ENCODE data around the gene UBE2I. TPM values are rescaled to one million over a fixed set of nuclear protein-coding genes. Genes with fewer than 3 reads are reported as not detected.
A peak's percentile ranks its signal among the peaks of the same experiment; 100 is the strongest.

Gene UBE2I
- total RNA-seq, 3 donors from 2014 or later, result 52.5 to 67.8 (median 62.2) TPM

DNA sequence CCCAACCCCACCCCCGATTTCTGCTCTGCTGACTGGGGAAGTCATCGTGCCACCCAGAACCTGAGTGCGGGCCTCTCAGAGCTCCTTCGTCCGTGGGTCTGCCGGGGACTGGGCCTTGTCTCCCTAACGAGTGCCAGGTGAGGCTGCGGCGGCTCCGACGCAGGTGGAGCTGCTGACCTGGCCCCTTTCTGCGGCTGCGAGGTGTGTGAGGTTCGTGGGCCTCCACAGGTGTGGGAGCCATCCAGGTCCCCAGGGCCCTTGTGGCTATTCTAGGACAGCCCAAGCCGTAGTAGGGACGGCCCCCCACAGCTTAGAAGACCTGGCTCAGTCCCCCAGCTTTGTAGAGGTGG, 3.0 kb downstream of the UBE2I start:
- Histone ChIP-seq H3K4me3 (peak overlapping the region; percentile 75 to 88 (median 78)), H3K9me3 (no peaks in the 10 kb centered on the region), H3K4me1 (peaks cover 18% of the 10 kb centered on the region in 2 donors), H3K36me3 (no peaks in the 10 kb centered on the region), H3K27ac (no peak overlapping the region), H3K27me3 (no peaks in the 10 kb centered on the region)
- TF ChIP-seq POLR2A (IDR thresholded peaks at IDR 0.05) (no peak), POLR2AphosphoS5 (IDR thresholded peaks at IDR 0.05) (no peak), CTCF (IDR thresholded peaks at IDR 0.05) (no peak)
- intact Hi-C loops (cut with DNase I; ENCODE audit: low total_unique reads), result loop anchor here (10.0 kb wide), 1 partner anchor 102 kb away; the partner anchor contains the start of gene UNKL
- no peak for DNase-seq (ENCODE audit: low spot score in 2 of 2)

DNA sequence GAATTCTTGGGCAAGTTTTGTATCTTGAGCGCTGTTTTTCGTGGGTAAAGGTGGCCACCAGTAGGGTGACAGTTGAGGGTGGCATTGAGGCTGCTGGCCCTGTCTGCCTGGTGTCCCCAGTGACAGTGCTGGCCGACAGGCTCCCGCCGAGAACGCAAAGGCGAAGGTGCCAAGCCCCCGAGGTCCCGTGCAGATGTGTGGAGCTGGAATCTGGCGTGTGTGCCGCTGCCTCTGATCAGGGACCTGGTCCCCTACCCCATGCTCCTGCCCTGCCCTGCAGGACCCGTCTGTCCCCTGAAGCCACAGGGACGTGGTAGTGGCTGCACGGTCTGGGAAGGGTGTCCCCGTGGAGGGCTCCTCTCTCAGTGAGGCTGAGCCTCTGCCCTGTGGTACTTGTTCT, 3.5 kb downstream of the UBE2I start:
- Histone ChIP-seq H3K9me3 (no peaks in the 10 kb centered on the region), H3K27ac (no peak overlapping the region), H3K27me3 (no peaks in the 10 kb centered on the region), H3K36me3 (peaks cover 1% of the 10 kb centered on the region), H3K4me3 (peak overlapping the region in 1 of 3 donors; percentile 75), H3K4me1 (peaks cover 18% of the 10 kb centered on the region in 2 donors)
- intact Hi-C loops (cut with DNase I; ENCODE audit: low total_unique reads), result loop anchor here (10.0 kb wide), 1 partner anchor 102 kb away; the partner anchor contains the start of gene UNKL
- TF ChIP-seq POLR2A (IDR thresholded peaks at IDR 0.05) (no peak), CTCF (IDR thresholded peaks at IDR 0.05) (no peak), POLR2AphosphoS5 (IDR thresholded peaks at IDR 0.05) (no peak)
- no peak for DNase-seq (ENCODE audit: low spot score in 2 of 2)

DNA sequence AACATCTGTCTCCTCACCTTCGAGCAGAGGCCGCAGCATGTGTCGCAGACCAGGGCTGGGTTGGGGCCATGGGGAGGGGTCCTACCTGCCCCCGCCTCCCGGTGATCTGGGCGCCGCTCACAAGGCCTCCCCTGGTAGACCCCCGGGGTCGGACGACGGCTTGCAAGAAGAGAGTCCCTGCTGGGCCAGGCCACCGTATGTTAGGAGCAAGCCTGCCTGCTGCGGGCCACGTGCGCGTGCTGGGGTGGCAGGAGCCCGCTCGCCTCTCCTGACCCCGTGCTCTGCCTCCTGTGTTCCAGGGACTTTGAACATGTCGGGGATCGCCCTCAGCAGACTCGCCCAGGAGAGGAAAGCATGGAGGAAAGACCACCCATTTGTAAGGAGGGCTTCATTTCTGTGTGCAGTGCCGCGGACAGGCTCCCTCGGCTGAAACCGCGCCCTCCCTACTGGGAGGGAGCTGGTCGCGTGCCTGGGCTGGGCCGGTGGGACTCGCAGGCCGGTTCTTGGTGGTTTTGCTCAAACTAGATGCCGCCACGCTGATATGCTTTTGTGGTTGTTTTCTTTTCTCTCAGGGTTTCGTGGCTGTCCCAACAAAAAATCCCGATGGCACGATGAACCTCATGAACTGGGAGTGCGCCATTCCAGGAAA, 4.4 kb downstream of the UBE2I start:
- Histone ChIP-seq H3K36me3 (peaks cover 6% of the 10 kb centered on the region), H3K27ac (no peak overlapping the region), H3K4me1 (peaks cover 18% of the 10 kb centered on the region in 2 donors)

DNA sequence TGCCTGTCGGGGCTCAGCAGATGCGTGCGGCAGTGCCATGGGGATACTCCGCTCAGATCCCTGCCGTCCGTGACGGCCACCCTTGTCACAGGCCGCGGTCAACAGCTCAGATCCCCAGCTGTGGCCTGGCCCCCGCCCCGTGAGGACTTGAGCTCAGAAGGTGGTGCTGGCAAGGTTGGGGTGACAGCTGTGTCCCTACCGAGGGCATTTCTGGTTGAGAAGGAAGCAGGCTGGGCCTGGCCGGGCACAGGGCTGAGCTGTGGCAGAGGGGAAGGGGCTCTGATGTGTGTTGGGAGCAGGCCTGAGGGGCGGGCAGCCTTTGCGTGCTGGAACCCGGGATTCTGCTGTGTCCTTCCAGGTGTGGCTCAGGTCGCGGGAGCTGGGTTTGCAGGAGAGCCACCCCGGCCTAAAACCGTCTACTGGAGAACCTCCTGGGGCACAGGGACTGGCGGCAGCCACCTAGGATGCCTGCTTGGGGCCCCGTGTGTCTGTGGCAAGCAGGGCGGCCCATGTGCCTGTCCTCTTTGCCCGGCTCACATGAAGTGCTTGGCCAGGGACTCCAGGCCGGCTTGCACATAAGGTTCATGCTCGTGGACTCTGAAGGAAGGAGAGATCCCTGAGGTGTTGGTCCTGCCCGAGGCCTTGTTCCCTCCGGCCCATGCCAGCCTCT, 5.1 kb downstream of the UBE2I start:
- H3K4me3 ChIP-seq, result no peak overlapping the region
- no peak for TF ChIP-seq CTCF (IDR thresholded peaks at IDR 0.05)
- no peak for TF ChIP-seq POLR2A (IDR thresholded peaks at IDR 0.05)
- no peak for TF ChIP-seq POLR2AphosphoS5 (IDR thresholded peaks at IDR 0.05)
- peaks cover 6% of the 10 kb centered on the region for H3K36me3 ChIP-seq
- DNase-seq (ENCODE audit: low spot score in 2 of 2), result no peak
- no peaks in the 10 kb centered on the region for H3K9me3 ChIP-seq
- H3K4me1 ChIP-seq, result peaks cover 18% of the 10 kb centered on the region in 2 donors
- no peaks in the 10 kb centered on the region for H3K27me3 ChIP-seq
- H3K27ac ChIP-seq, result no peak overlapping the region
- intact Hi-C loops (cut with DNase I; ENCODE audit: low total_unique reads), result loop anchor here (10.0 kb wide), 1 partner anchor 100 kb away; the partner anchor contains the start of gene UNKL

More for the DNA sequence above, 4.4 kb downstream of the UBE2I start:
- Histone ChIP-seq H3K4me3 (no peak overlapping the region), H3K27me3 (no peaks in the 10 kb centered on the region), H3K9me3 (no peaks in the 10 kb centered on the region)
- intact Hi-C loops (cut with DNase I; ENCODE audit: low total_unique reads), result loop anchor here (10.0 kb wide), 1 partner anchor 101 kb away; the partner anchor contains the start of gene UNKL
- TF ChIP-seq CTCF (IDR thresholded peaks at IDR 0.05) (no peak), POLR2A (IDR thresholded peaks at IDR 0.05) (no peak), POLR2AphosphoS5 (IDR thresholded peaks at IDR 0.05) (no peak)
- no peak for DNase-seq (ENCODE audit: low spot score in 2 of 2)
